Gastroesophageal sphincter (tissue), 3 donors: ENCODE results near the gene CAMK1G.

ENCODE experiments used
- POLR2A ChIP-seq, 2 donors: fragments of 450-650 bp; IDR thresholded peaks; one replicate each; pipeline ENCODE4 v1.6.1; 2017; ENCODE audit warnings: antibody characterized with exemption in 2 of 2, mild to moderate bottlenecking in 2 of 2, moderate library complexity in 1 of 2
- TF ChIP-seq, protein P1 (sequence below), 4 experiments: fragments of 200-600 bp in 2 of 4; fragments of 450-650 bp in 2 of 4; sonication (generic) in 1 of 4; IDR thresholded peaks; one replicate each; pipeline ENCODE4 v1.5.1; 2017 to 2019; ENCODE audit warnings: antibody characterized with exemption in 4 of 4, mild to moderate bottlenecking in 2 of 4, moderate library complexity in 2 of 4

- TF ChIP-seq POLR2A (IDR thresholded peaks at IDR 0.05), result no peak
- TF ChIP-seq, protein P1, sequence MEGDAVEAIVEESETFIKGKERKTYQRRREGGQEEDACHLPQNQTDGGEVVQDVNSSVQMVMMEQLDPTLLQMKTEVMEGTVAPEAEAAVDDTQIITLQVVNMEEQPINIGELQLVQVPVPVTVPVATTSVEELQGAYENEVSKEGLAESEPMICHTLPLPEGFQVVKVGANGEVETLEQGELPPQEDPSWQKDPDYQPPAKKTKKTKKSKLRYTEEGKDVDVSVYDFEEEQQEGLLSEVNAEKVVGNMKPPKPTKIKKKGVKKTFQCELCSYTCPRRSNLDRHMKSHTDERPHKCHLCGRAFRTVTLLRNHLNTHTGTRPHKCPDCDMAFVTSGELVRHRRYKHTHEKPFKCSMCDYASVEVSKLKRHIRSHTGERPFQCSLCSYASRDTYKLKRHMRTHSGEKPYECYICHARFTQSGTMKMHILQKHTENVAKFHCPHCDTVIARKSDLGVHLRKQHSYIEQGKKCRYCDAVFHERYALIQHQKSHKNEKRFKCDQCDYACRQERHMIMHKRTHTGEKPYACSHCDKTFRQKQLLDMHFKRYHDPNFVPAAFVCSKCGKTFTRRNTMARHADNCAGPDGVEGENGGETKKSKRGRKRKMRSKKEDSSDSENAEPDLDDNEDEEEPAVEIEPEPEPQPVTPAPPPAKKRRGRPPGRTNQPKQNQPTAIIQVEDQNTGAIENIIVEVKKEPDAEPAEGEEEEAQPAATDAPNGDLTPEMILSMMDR (IDR thresholded peaks at IDR 0.05), result no peak
These were observed 26.5 kb downstream of the CAMK1G start for GRCh38 chr1:209609791-209610630.
